WERI-Rb-1 (cell line): ENCODE results near the gene ROBO1.

Experiments
- DNase-seq: peaks from one replicate; pipeline ENCODE4 v3.0.0-alpha.2; 2020
- H3K27ac ChIP-seq: fragments of 250-450 bp; sonication (Bioruptor Pico); 2 replicates; pipeline ENCODE4 v1.5.1; 2020; ENCODE audit warnings: mild to moderate bottlenecking, moderate library complexity
- H3K27me3 ChIP-seq: fragments of 250-450 bp; sonication (Bioruptor Pico); 2 replicates; pipeline ENCODE4 v1.5.1; 2021; ENCODE audit warnings: mild to moderate bottlenecking, low read depth, moderate library complexity; ENCODE audit not compliant: insufficient read depth, severe bottlenecking
- H3K36me3 ChIP-seq: fragments of 250-450 bp; sonication (Bioruptor Pico); 2 replicates; pipeline ENCODE4 v1.5.1; 2020; ENCODE audit warnings: mild to moderate bottlenecking, moderate library complexity
- H3K4me3 ChIP-seq: 2 replicates; pipeline ENCODE4 v1.5.1; 2011; ENCODE audit warnings: low read depth, mild to moderate bottlenecking, control low read depth, low read length
- H3K9me3 ChIP-seq: fragments of 250-450 bp; sonication (Bioruptor Pico); 2 replicates; pipeline ENCODE4 v1.5.1; 2021; ENCODE audit warnings: mild to moderate bottlenecking, moderate library complexity; ENCODE audit not compliant: severe bottlenecking
- CTCF ChIP-seq: IDR thresholded peaks from 2 replicates; pipeline ENCODE4 v1.5.1; 2011; ENCODE audit warnings: low read depth, mild to moderate bottlenecking, control low read depth, inconsistent platforms, low read length

The ROBO1 gene

GRCh38 chr3:79726786-79727185 lies 41.0 kb downstream of the ROBO1 start:
- Histone ChIP-seq H3K9me3 (no peaks in the 10 kb centered on the region), H3K27me3 (no peaks in the 10 kb centered on the region), H3K4me3 (no peak overlapping the region), H3K27ac (no peak overlapping the region), H3K36me3 (no peaks in the 10 kb centered on the region)
- no peak for TF ChIP-seq CTCF
- no peak for DNase-seq

- Histone ChIP-seq H3K4me3 (no peak overlapping the region), H3K36me3 (no peaks in the 10 kb centered on the region), H3K27ac (no peak overlapping the region), H3K27me3 (no peaks in the 10 kb centered on the region), H3K9me3 (no peaks in the 10 kb centered on the region)
- TF ChIP-seq CTCF, result peak; percentile 43
- DNase-seq, result peak; percentile 40
These were observed 43.6 kb downstream of the ROBO1 start for GRCh38 chr3:79724206-79724605.

GRCh38 chr3:79690072-79690471 lies 77.7 kb downstream of the ROBO1 start:
- Histone ChIP-seq H3K27me3 (no peaks in the 10 kb centered on the region), H3K9me3 (no peaks in the 10 kb centered on the region), H3K36me3 (no peaks in the 10 kb centered on the region), H3K4me3 (no peak overlapping the region), H3K27ac (no peak overlapping the region)
- no peak for TF ChIP-seq CTCF
- DNase-seq, result no peak

GRCh38 chr3:79685108-79685507 lies 82.7 kb downstream of the ROBO1 start:
- H3K36me3 ChIP-seq, result no peaks in the 10 kb centered on the region
- TF ChIP-seq CTCF, result no peak
- H3K27ac ChIP-seq, result no peak overlapping the region
- no peak overlapping the region for H3K4me3 ChIP-seq
- no peaks in the 10 kb centered on the region for H3K27me3 ChIP-seq
- no peaks in the 10 kb centered on the region for H3K9me3 ChIP-seq
- DNase-seq, result no peak

GRCh38 chr3:79684041-79684440 lies 83.8 kb downstream of the ROBO1 start:
- H3K4me3 ChIP-seq, result no peak overlapping the region
- no peak for DNase-seq
- no peaks in the 10 kb centered on the region for H3K36me3 ChIP-seq
- no peak overlapping the region for H3K27ac ChIP-seq
- no peak for TF ChIP-seq CTCF
- no peaks in the 10 kb centered on the region for H3K27me3 ChIP-seq
- no peaks in the 10 kb centered on the region for H3K9me3 ChIP-seq

- TF ChIP-seq CTCF, result no peak
- Histone ChIP-seq H3K27me3 (no peaks in the 10 kb centered on the region), H3K27ac (no peak overlapping the region), H3K4me3 (no peak overlapping the region), H3K9me3 (no peaks in the 10 kb centered on the region), H3K36me3 (no peaks in the 10 kb centered on the region)
- no peak for DNase-seq
These were observed 95.1 kb downstream of the ROBO1 start for GRCh38 chr3:79672731-79673130.
